Right lobe of liver (tissue), 4 donors: Measurements from ENCODE around the gene R3HDM4.

Source experiments
- POLR2A ChIP-seq: fragments of 450-650 bp; IDR thresholded peaks from one replicate; pipeline ENCODE4 v1.6.1; 2017; ENCODE audit warnings: antibody characterized with exemption, mild to moderate bottlenecking
- TF ChIP-seq, protein P1 (sequence below), 4 donors: fragments of 200-600 bp in 3 of 4; fragments of 450-650 bp in 1 of 4; IDR thresholded peaks; one replicate each; pipeline versions ENCODE4 v1.5.1 to v1.8.0; 2016 to 2022; ENCODE audit warnings: antibody characterized with exemption in 4 of 4, mild to moderate bottlenecking in 2 of 4
- donor health status: DM: no; HTN: no; CAD: no.
- donor health status: DM: no; HTN: no; CAD: no.
- donor health status: DM: no; HTN: yes; CAD: no.

DNA sequence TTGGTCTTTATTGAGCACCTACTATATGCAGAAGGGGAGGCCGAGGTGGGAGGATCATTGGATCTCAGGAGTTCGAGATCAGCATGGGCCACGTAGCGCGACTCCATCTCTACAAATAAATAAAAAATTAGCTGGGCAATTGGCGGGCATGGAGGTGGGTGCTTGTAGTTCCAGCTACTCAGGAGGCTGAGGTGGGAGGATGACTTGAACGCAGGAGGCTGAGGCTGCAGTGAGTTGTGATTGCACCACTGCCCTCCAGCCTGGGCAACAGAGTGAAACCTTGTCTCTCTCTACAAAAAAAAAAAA lies 49.8 kb downstream of the R3HDM4 start:
- TF ChIP-seq, protein P1, sequence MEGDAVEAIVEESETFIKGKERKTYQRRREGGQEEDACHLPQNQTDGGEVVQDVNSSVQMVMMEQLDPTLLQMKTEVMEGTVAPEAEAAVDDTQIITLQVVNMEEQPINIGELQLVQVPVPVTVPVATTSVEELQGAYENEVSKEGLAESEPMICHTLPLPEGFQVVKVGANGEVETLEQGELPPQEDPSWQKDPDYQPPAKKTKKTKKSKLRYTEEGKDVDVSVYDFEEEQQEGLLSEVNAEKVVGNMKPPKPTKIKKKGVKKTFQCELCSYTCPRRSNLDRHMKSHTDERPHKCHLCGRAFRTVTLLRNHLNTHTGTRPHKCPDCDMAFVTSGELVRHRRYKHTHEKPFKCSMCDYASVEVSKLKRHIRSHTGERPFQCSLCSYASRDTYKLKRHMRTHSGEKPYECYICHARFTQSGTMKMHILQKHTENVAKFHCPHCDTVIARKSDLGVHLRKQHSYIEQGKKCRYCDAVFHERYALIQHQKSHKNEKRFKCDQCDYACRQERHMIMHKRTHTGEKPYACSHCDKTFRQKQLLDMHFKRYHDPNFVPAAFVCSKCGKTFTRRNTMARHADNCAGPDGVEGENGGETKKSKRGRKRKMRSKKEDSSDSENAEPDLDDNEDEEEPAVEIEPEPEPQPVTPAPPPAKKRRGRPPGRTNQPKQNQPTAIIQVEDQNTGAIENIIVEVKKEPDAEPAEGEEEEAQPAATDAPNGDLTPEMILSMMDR (IDR thresholded peaks at IDR 0.05): no peak
- no peak for TF ChIP-seq POLR2A
